Upper lobe of left lung (tissue), 4 donors: ENCODE measurements around the gene DLGAP1.

Source experiments
- CTCF ChIP-seq, 6 experiments: fragments of 450-650 bp in 4 of 6; fragments of 200-600 bp in 2 of 6; sonication (generic) in 2 of 6; IDR thresholded peaks; one replicate each; pipeline ENCODE4 v1.5.1; 2016 to 2019; ENCODE audit warnings: antibody characterized with exemption in 6 of 6
- EP300 ChIP-seq, 4 donors: sonication (generic); formaldehyde crosslinking; IDR thresholded peaks; one replicate each; pipeline ENCODE4 v1.5.1; 2017; ENCODE audit warnings: antibody characterized with exemption in 4 of 4, control low read depth in 2 of 4
- POLR2A ChIP-seq, 4 donors: fragments of 450-650 bp; IDR thresholded peaks; one replicate each; pipeline ENCODE4 v1.5.1; 2016 to 2017; ENCODE audit warnings: antibody characterized with exemption in 4 of 4, mild to moderate bottlenecking in 2 of 4

GRCh38 chr18:3495691-3496430, 959.2 kb downstream of the DLGAP1 start:
- TF ChIP-seq CTCF (IDR thresholded peaks at IDR 0.05) (no peak), EP300 (IDR thresholded peaks at IDR 0.05) (no peak), POLR2A (IDR thresholded peaks at IDR 0.05) (no peak)
